DMS 273 (cell line): ENCODE measurements around the gene PRKRIP1.
"Not testable (repeated sequence)": the region's sequence is repeated elsewhere in the genome, so short reads cannot be mapped to it uniquely, and the experiment has no call there.

Experiments
- DNase-seq: peaks from one replicate; lab custom pipeline; 2025; ENCODE audit not compliant: unreplicated experiment; lab: John Stamatoyannopoulos, UW

PRKRIP1 gene

GRCh38 chr7:102474736-102475435, 78.7 kb downstream of the PRKRIP1 start:
- DNase-seq, result not testable (repeated sequence)
